Measurements from ENCODE around the gene UBE3A.

The UBE3A gene

GRCh38 chr15:25435474-25436243 lies 3.2 kb downstream of the UBE3A start:
- no peak overlapping the region for H2AFZ ChIP-seq (ENCODE audit: low read length)
- peaks cover 78% of the 10 kb centered on the region for H3K79me2 ChIP-seq (ENCODE audit: insufficient read depth, low read length)
- H3F3A ChIP-seq (ENCODE audit: insufficient read depth, low read length), result no peaks in the 10 kb centered on the region
- no peak for TF ChIP-seq EZH2 (IDR thresholded peaks at IDR 0.05; ENCODE audit: borderline replicate concordance, low read length)
- no peak for TF ChIP-seq CTCF (IDR thresholded peaks at IDR 0.05; ENCODE audit: low read length)
- H4K20me1 ChIP-seq (ENCODE audit: insufficient read depth, low read length), result no peaks in the 10 kb centered on the region; the same call in 1 of the 2 replicates
- H3K9me2 ChIP-seq (ENCODE audit: low read depth, low read length), result no peaks in the 10 kb centered on the region
- peaks cover 9% of the 10 kb centered on the region; the same call in 1 of the 2 replicates for H3K9me3 ChIP-seq (ENCODE audit: low read length)
- no peak overlapping the region for H3K27ac ChIP-seq (ENCODE audit: low read depth, low read length, poor library complexity, severe bottlenecking)
- H3K4me3 ChIP-seq (ENCODE audit: low read depth, low read length, poor library complexity, severe bottlenecking), result peak overlapping the region; percentile 86
- H3K4me2 ChIP-seq (ENCODE audit: low read length), result peak overlapping the region; percentile 78
- peaks cover 49% of the 10 kb centered on the region for H3K36me3 ChIP-seq (ENCODE audit: insufficient read depth, low read length)
- H3K4me1 ChIP-seq (ENCODE audit: insufficient read depth, low read length, severe bottlenecking), result peaks cover 26% of the 10 kb centered on the region
- H3K9ac ChIP-seq (ENCODE audit: low read length), result no peak overlapping the region
- H3K27me3 ChIP-seq (ENCODE audit: insufficient read depth, low read length), result no peaks in the 10 kb centered on the region

GRCh38 chr15:25433118-25433865 lies 5.5 kb downstream of the UBE3A start:
- H3K4me2 ChIP-seq (ENCODE audit: low read length), result no peak overlapping the region

More at GRCh38 chr15:25433118-25433865, 5.5 kb downstream of the UBE3A start:
- TF ChIP-seq EZH2 (IDR thresholded peaks at IDR 0.05; ENCODE audit: borderline replicate concordance, low read length) (no peak), CTCF (IDR thresholded peaks at IDR 0.05; ENCODE audit: low read length) (no peak)
- Histone ChIP-seq H3K9me2 (ENCODE audit: low read depth, low read length) (no peaks in the 10 kb centered on the region), H2AFZ (ENCODE audit: low read length) (no peak overlapping the region), H3K27ac (ENCODE audit: low read depth, low read length, poor library complexity, severe bottlenecking) (no peak overlapping the region), H3K79me2 (ENCODE audit: insufficient read depth, low read length) (peaks cover 96% of the 10 kb centered on the region), H3K4me1 (ENCODE audit: insufficient read depth, low read length, severe bottlenecking) (peaks cover 17% of the 10 kb centered on the region), H3K9ac (ENCODE audit: low read length) (no peak overlapping the region), H3K27me3 (ENCODE audit: insufficient read depth, low read length) (no peaks in the 10 kb centered on the region), H3K9me3 (ENCODE audit: low read length) (peaks cover 15% of the 10 kb centered on the region; the same call in 1 of the 2 replicates), H3K4me3 (ENCODE audit: low read depth, low read length, poor library complexity, severe bottlenecking) (no peak overlapping the region), H4K20me1 (ENCODE audit: insufficient read depth, low read length) (no peaks in the 10 kb centered on the region; the same call in 1 of the 2 replicates), H3F3A (ENCODE audit: insufficient read depth, low read length) (no peaks in the 10 kb centered on the region), H3K36me3 (ENCODE audit: insufficient read depth, low read length) (peaks cover 67% of the 10 kb centered on the region)
